ENCODE measurements around the gene SUSD4. TPM values are rescaled to one million over a fixed set of nuclear protein-coding genes. Genes with fewer than 3 reads are reported as not detected.
A peak's percentile ranks its signal among the peaks of the same experiment; 100 is the strongest.

Gene SUSD4
- total and polyA plus RNA-seq, 9 of the 15 experiments (the other 6 are each of a cell fraction or from before 2014, with no cell fraction given), result 0.06 to 1.7 (median 0.09) TPM; not detected in 4

GRCh38 chr1:223364685-223365382, 858 bp upstream of the SUSD4 start (continued):
- TF ChIP-seq CTCFL (IDR thresholded peaks at IDR 0.05; ENCODE audit: borderline replicate concordance, insufficient read depth, low read depth, low read length, poor library complexity, severe bottlenecking) (no peak), DPF2 (IDR thresholded peaks at IDR 0.05) (no peak), TSHZ1 (CRISPR knock-in tag; IDR thresholded peaks at IDR 0.05) (no peak), UBTF (IDR thresholded peaks at IDR 0.05; ENCODE audit: borderline replicate concordance in 1 of 2, low read depth in 2 of 2, low read length in 2 of 2) (0 out of 4 replicates have a peak, but pooled peaks of 1 of the 2 experiments have one; percentile 57), JUN (IDR thresholded peaks at IDR 0.05; ENCODE audit: borderline replicate concordance, low read depth, low read length) (no peak), JUN (CRISPR knock-in tag; IDR thresholded peaks at IDR 0.05; ENCODE audit: borderline replicate concordance) (no peak), SMAD3 (CRISPR knock-in tag; conservative IDR thresholded peaks at IDR 0.05) (no peak), ZNF444 (CRISPR knock-in tag; IDR thresholded peaks at IDR 0.05) (no peak), ZNF445 (CRISPR knock-in tag; IDR thresholded peaks at IDR 0.05; ENCODE audit: low read depth) (no peak), RCOR1 (IDR thresholded peaks at IDR 0.05; ENCODE audit: borderline replicate concordance in 1 of 2, low read depth in 2 of 2, low read length in 2 of 2) (peak in 1 of 2 experiments; percentile 71; a peak in 2 of 4 replicates), CCNT2 (IDR thresholded peaks at IDR 0.05; ENCODE audit: borderline replicate concordance, extremely low read depth, insufficient read length, low read depth, low read length) (no peak), PML (IDR thresholded peaks at IDR 0.05; ENCODE audit: low read length) (no peak), ELF1 (tag; IDR thresholded peaks at IDR 0.05) (no peak), CXXC5 (CRISPR knock-in tag; IDR thresholded peaks at IDR 0.05) (peak; percentile 25; the same call in 1 of the 2 replicates), RB1 (IDR thresholded peaks at IDR 0.05; ENCODE audit: low read depth) (no peak), CHD1 (IDR thresholded peaks at IDR 0.05; ENCODE audit: low read length) (no peak), HNRNPLL (IDR thresholded peaks at IDR 0.05; ENCODE audit: low read depth, low read length, poor library complexity, severe bottlenecking) (no peak)

Measured in K562 (cell line).